ENCODE data around the gene PACRG. TPM values are rescaled to one million over a fixed set of nuclear protein-coding genes. Genes with fewer than 3 reads are reported as not detected.

Gene PACRG
- total and polyA plus RNA-seq, 2 experiments from 2014 or later, result 0.17 to 0.68 TPM

DNA sequence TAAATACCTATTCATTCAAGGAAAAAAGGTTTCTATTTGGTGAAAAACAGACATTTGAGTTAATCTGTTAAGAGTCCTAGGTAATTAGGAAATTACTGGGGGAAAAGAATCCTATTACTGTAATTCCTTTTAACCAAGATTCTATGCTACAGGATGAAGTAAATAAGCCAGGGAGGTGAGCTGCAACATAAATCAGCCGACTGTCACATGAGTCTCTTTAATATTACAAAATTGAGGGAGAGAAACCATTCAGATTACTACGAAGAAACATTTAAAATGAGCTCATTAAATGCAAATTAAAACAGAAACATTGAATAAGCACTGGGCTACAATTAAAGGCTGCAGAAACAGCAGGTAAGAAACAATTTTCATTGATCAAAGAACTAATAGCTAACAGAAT, 5.5 kb upstream of the PACRG start:
- no peak for ATAC-seq
- H3K9me3 Mint-ChIP-seq, result no peaks in the 10 kb centered on the region; the same call in 2 of the 3 replicates
- H3K4me3 Mint-ChIP-seq, result no peak overlapping the region

More for the DNA sequence above, 5.5 kb upstream of the PACRG start:
- no peaks in the 10 kb centered on the region for H4K20me1 ChIP-seq (replicated peaks; ENCODE audit: insufficient read depth)
- no peaks in the 10 kb centered on the region; the same call in 2 of the 3 replicates for H3K36me3 Mint-ChIP-seq (ENCODE audit: low read depth)
- no peak for DNase-seq (ENCODE audit: low spot score)
- no peak overlapping the region for H3K4me3 ChIP-seq
- no peaks in the 10 kb centered on the region for H3K9me2 ChIP-seq (ENCODE audit: insufficient read depth)
- H3K4me1 ChIP-seq (ENCODE audit: insufficient read depth), result peaks cover 10% of the 10 kb centered on the region; the same call in 1 of the 2 replicates
- H3K27me3 ChIP-seq (ENCODE audit: insufficient read depth), result no peaks in the 10 kb centered on the region
- no peak overlapping the region for H3K27ac ChIP-seq (ENCODE audit: low read depth)
- no peak overlapping the region for H3K4me2 ChIP-seq
- H3K36me3 ChIP-seq (ENCODE audit: insufficient read depth), result 0 out of 2 replicates have a peak, but pooled peaks cover 5% of the 10 kb centered on the region
- TF ChIP-seq ZNF462 (CRISPR knock-in tag; IDR thresholded peaks at IDR 0.05), result no peak
- TF ChIP-seq EZH2phosphoT487 (IDR thresholded peaks at IDR 0.05; ENCODE audit: unreplicated experiment), result no peak
- TF ChIP-seq, protein P1, sequence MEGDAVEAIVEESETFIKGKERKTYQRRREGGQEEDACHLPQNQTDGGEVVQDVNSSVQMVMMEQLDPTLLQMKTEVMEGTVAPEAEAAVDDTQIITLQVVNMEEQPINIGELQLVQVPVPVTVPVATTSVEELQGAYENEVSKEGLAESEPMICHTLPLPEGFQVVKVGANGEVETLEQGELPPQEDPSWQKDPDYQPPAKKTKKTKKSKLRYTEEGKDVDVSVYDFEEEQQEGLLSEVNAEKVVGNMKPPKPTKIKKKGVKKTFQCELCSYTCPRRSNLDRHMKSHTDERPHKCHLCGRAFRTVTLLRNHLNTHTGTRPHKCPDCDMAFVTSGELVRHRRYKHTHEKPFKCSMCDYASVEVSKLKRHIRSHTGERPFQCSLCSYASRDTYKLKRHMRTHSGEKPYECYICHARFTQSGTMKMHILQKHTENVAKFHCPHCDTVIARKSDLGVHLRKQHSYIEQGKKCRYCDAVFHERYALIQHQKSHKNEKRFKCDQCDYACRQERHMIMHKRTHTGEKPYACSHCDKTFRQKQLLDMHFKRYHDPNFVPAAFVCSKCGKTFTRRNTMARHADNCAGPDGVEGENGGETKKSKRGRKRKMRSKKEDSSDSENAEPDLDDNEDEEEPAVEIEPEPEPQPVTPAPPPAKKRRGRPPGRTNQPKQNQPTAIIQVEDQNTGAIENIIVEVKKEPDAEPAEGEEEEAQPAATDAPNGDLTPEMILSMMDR (conservative IDR thresholded peaks at IDR 0.05; ENCODE audit: low read depth in 2 of 2), result no peak
- TF ChIP-seq REST (IDR thresholded peaks at IDR 0.05; ENCODE audit: unreplicated experiment), result no peak
- no peak for TF ChIP-seq CREB1 (CRISPR knock-in tag; IDR thresholded peaks at IDR 0.05; ENCODE audit: low read depth)
- no peak for TF ChIP-seq JUNB (IDR thresholded peaks at IDR 0.05; ENCODE audit: unreplicated experiment)
- no peak for TF ChIP-seq POLR2AphosphoS5 (IDR thresholded peaks at IDR 0.05; ENCODE audit: low read depth)
- no peak for TF ChIP-seq NANOG (IDR thresholded peaks at IDR 0.05; ENCODE audit: borderline replicate concordance)
- TF ChIP-seq, protein P2, sequence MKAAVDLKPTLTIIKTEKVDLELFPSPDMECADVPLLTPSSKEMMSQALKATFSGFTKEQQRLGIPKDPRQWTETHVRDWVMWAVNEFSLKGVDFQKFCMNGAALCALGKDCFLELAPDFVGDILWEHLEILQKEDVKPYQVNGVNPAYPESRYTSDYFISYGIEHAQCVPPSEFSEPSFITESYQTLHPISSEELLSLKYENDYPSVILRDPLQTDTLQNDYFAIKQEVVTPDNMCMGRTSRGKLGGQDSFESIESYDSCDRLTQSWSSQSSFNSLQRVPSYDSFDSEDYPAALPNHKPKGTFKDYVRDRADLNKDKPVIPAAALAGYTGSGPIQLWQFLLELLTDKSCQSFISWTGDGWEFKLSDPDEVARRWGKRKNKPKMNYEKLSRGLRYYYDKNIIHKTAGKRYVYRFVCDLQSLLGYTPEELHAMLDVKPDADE (IDR thresholded peaks at IDR 0.05), result no peak
- no peak for TF ChIP-seq EZH2 (IDR thresholded peaks at IDR 0.05; ENCODE audit: low read depth, unreplicated experiment)
- TF ChIP-seq STAT1 (IDR thresholded peaks at IDR 0.05; ENCODE audit: unreplicated experiment), result no peak
- no peak for TF ChIP-seq ZNF114 (CRISPR knock-in tag; IDR thresholded peaks at IDR 0.05)
- TF ChIP-seq ZNF331 (CRISPR knock-in tag; IDR thresholded peaks at IDR 0.05; ENCODE audit: low read depth), result no peak
- peaks cover 3% of the 10 kb centered on the region for H3K27me3 Mint-ChIP-seq (ENCODE audit: insufficient read depth, low read depth, poor library complexity)
- no peaks in the 10 kb centered on the region for H3K79me2 ChIP-seq (replicated peaks; ENCODE audit: insufficient read depth)
- H3K4me1 Mint-ChIP-seq, result peaks cover 21% of the 10 kb centered on the region
- no peak overlapping the region for H3K27ac Mint-ChIP-seq
- no peak overlapping the region for H2AFZ ChIP-seq
- H3F3A ChIP-seq (replicated peaks; ENCODE audit: low read depth), result no peaks in the 10 kb centered on the region
